CD4-positive, alpha-beta T cell treated with Interleukin-4 for 1 hour (primary cell): ENCODE data around the gene AGRN.
"Not testable (repeated sequence)": the region's sequence is repeated elsewhere in the genome, so short reads cannot be mapped to it uniquely, and the experiment has no call there.

Source experiments
- DNase-seq, 2 donors: peaks; one replicate each; pipeline ENCODE4 v3.0.0-alpha.2; 2020 to 2022

Gene AGRN

GRCh38 chr1:1069056-1069710 is 49.3 kb downstream of the AGRN start:
- peak; percentile 88 to 91 for DNase-seq

- peak in 1 of 2 donors; percentile 30 for DNase-seq
Observed at GRCh38 chr1:1069711-1070676, 50.1 kb downstream of the AGRN start.

GRCh38 chr1:1071486-1072298 is 51.8 kb downstream of the AGRN start:
- DNase-seq, result no peak

GRCh38 chr1:1072299-1072848 is 52.5 kb downstream of the AGRN start:
- DNase-seq, result no peak

DNA sequence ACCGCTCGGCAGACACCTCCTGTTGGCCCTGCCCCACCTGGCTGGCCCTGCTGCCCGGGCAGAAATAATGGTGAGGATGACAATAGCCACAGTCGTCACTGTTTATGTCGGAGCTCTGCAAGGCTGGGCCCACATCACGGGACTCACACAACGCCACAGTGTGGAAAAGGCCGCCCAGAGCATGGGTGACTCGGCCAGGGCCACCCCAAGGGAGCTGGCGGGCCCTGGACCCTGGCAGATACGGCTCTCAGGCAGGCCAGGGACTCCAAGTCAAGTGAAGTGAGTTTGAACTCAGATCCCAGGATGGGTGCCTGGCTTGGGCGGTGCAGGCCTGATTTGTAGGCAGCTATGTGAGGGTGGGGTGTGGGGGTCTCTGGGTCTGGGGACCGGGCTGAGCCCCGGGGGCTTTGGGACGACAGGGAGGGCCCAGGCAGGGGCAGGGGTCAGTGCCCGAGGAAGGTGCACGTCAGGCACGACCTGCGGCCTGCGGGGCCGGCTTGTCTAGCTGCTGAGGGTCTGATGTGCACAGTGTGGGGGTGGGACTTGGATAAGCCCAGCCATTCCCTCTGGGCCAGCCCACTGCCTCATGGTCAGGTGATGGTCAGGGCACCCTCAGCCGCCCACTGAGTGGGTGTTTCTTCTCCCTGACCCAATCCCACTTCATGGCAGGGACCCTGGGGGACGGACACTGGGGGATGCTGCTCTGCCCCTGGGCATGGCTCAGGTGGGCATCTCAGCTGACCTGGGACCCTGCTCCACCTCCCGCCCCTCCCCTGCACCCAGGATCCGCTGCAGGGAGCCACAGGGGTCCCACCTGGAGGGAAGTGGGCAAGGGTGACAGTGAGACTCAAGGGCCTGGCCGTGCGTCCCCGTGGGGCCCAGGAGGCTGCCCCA is 53.2 kb downstream of the AGRN start:
- DNase-seq, result no peak

- DNase-seq, result no peak
Observed at GRCh38 chr1:1073743-1074587, 54.0 kb downstream of the AGRN start, which contains the start of gene RNF223. Gene RNF223 (minus strand): TSS chr1:1074306. CDS start chr1:1072566, 1,740 bp downstream.

DNA sequence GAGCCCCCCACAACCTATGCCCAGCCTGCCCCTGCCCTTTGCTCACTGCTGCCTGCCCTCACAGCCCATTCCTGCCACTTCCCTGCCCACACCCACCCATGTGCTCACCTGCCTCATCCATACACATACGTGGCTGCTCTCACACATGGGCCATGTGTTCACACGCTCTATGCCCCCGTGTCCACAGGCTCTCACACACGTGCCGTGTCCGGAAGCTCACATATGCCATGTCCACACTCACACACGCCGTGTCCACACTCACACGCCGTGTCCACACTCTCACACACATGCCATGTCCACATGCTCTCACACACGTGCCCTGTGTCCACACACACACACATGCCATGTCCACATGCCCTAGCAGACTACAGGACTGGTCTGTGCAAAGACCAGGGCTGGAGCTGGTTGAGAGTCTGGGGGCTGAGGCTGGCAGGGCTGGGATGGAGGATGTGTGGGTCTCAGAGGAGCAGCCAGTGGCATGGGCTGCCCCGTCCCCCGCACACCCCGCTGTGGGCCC is 54.8 kb downstream of the AGRN start:
- DNase-seq, result no peak

GRCh38 chr1:1075148-1075935 is 55.4 kb downstream of the AGRN start:
- DNase-seq, result no peak

DNA sequence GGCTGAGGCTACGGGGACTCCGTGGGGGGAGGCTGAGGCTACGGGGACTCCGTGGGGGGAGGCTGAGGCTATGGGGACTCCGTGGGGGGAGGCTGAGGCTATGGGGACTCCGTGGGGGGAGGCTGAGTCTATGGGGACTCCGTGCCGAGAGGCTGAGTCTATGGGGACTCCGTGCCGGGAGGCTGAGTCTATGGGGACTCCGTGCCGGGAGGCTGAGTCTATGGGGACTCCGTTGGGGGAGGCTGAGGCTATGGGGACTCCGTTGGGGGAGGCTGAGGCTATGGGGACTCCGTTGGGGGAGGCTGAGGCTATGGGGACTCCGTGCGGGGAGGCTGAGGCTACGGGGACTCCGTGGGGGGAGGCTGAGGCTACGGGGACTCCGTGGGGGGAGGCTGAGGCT is 57.5 kb downstream of the AGRN start:
- DNase-seq, result not testable (repeated sequence)

DNA sequence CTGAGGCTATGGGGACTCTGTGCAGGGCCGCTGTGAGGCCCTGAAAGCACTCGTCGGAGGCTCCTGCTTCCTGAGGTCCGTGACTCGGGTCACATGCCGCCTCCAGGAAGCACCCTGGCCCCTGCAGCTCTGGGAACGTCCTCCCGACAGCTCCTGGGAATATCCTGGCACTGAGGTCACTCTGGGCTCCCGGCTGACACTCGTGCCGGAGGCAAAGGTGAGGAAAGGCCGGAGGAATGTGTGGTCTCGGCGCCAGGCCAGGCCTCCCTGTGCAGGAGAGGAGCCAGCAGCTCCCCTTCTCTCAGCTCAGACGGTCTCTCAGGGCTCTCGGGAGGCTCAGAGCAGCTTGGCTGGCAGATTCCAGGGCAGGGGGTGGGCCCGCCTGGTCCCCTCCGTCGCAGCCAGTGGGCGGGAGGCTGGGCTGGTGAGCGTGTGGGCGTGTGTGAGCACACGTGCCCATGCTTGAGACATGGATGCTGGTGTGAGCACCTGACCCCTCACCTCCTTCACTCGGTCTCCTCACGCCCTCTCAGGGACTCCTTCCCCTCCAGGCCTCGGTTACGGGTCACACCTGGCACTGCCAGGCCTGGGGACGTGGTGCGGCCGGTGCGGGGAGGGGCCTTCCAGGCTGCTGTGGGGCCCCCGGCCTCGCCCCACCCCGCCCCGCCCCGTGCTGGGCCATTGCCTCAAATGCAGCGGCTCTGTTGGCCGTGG is 59.6 kb downstream of the AGRN start:
- peak in 1 of 2 donors; percentile 26 for DNase-seq

DNA sequence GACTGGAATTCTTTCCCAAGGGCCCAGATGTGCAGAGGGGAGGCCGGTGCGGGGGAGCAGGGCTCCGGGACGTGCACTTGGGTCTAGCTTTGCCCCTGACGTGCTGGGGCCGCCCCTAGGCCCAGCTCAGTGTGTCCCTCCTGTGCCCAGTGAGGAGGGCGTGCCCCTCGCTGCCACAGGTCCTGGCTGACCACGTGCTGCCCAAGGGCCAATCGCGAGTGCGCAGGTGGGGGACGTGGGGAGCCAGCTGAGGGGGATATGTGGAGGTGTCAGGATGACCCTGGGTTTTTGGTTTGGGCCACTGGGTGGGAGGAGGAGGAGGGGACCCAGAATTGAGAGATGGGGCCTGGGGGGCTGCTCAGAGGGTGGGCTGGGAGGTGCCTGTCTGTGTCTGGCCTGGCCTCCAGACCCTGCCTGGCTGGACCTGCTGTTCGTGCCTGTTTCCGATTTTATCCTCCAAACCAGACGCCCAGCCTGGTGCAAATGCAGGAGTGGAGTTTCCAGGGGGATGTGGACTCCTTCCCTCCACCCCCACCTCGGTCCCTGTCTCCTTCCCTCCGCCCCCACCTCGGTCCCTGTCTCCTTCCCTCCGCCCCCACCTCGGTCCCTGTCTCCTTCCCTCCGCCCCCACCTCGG is 60.3 kb downstream of the AGRN start:
- no peak for DNase-seq

DNA sequence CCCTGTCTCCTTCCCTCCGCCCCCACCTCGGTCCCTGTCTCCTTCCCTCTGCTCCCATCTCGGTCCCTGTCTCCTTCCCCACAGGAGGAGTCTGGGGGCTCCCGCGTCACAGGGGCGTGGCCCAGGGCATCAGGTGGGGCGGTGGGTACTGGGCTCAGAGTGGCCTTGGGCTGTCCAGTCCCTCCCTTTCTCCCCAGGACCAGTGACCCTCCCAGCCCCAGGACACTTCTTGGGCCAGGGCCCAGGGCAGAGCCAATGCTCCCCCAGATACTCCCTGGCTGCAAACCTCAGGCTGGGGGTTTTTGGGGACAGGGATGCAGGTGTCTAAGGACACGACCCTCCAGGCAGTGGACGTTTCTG is 61.0 kb downstream of the AGRN start:
- no peak for DNase-seq

- no peak for DNase-seq
Observed at GRCh38 chr1:1081311-1082238, 61.7 kb downstream of the AGRN start.

- no peak for DNase-seq
Observed at GRCh38 chr1:1082239-1082775, 62.4 kb downstream of the AGRN start.

GRCh38 chr1:1082776-1083415 is 63.0 kb downstream of the AGRN start:
- DNase-seq, result no peak
